Loucy (cell line): ENCODE results near the gene ZNF600.

Experiments used
- CTCF ChIP-seq: fragments of 200-600 bp; sonication (generic); conservative IDR thresholded peaks from 2 replicates; pipeline ENCODE4 v1.5.1; 2014; ENCODE audit warnings: mild to moderate bottlenecking, antibody characterized with exemption, low read length
- EZH2phosphoT487 ChIP-seq: fragments of 200-600 bp; IDR thresholded peaks from 2 replicates; pipeline ENCODE4 v1.6.1; 2018; ENCODE audit warnings: antibody characterized with exemption, mild to moderate bottlenecking, moderate library complexity, borderline replicate concordance

- no peak for TF ChIP-seq CTCF
- TF ChIP-seq EZH2phosphoT487: no peak
These were observed 520 bp downstream of the ZNF600 start for GRCh38 chr19:52786078-52786463.
